Measurements from ENCODE around the gene NSD2. TPM values are rescaled to one million over a fixed set of nuclear protein-coding genes. Genes with fewer than 3 reads are reported as not detected.

Gene NSD2
- total and polyA plus RNA-seq, 5 donors from 2014 or later, result 5.9 to 95.8 (median 7.3) TPM

DNA sequence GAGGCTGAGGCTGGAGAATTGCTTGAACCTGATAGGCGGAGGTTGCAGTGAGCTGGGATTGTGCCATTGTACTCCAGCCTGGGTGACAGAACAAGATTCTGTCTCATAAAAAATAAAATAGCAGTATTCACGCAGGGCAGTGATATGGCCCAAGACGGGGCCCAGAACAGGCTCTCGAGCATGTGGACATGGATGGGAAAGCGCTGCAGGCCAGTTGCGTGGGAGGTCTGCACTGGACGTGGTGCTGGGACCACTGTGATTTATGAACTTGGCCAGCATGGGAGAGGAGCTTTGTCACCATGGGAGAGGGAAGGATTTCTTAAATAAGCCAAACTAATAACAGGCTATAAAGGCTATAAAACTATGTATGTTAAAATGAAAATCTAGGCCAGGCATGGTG is 51.6 kb downstream of the NSD2 start:
- Histone ChIP-seq H3K9me3 (ENCODE audit: control insufficient read depth in 2 of 2, low read length in 2 of 2) (no peaks in the 10 kb centered on the region), H3K36me3 (ENCODE audit: control insufficient read depth, insufficient read depth, low read length) (peaks cover 30% of the 10 kb centered on the region), H3K4me3 (ENCODE audit: low read depth, low read length) (no peak overlapping the region), H3K27me3 (ENCODE audit: control insufficient read depth, insufficient read depth, low read length) (no peaks in the 10 kb centered on the region), H3K27ac (ENCODE audit: insufficient read depth, low read length, poor library complexity, severe bottlenecking) (no peak overlapping the region), H3K4me1 (ENCODE audit: control insufficient read depth, insufficient read depth, low read length, poor library complexity, severe bottlenecking) (no peaks in the 10 kb centered on the region)
- H3K36me3 Mint-ChIP-seq, result peaks cover 22% of the 10 kb centered on the region
- peak overlapping the region in 1 of 3 donors; percentile 33 for H3K27ac Mint-ChIP-seq
- H3K4me1 Mint-ChIP-seq, result peaks cover 0 to 2% (median 0%) of the 10 kb centered on the region in 4 donors
- DNase-seq (no peak), ATAC-seq (ENCODE audit: low read depth in 2 of 2) (no peak)
- H3K4me3 Mint-ChIP-seq, result no peak overlapping the region
- no peaks in the 10 kb centered on the region for H3K9me3 Mint-ChIP-seq
- no peaks in the 10 kb centered on the region for H3K27me3 Mint-ChIP-seq

DNA sequence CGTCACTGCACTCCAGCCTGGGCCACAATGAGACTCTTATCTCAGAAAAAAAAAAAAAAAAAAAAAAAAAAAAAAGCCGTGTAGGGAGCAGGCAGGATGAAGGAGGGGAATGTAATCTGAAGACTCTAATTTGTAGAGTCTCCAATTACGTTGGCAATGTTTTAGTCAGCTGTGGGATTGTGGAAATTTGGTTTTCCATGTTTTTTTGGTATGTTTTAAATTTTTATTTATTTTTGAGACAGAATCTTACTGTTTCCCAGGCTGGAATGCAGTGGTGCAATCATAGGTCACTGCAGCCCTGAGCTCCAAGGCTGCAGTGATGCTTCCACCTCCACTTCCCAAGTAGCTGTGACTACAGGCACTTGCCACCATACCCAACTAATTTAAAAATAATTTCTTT is 56.5 kb downstream of the NSD2 start:
- no peaks in the 10 kb centered on the region for H3K27me3 Mint-ChIP-seq
- H3K36me3 Mint-ChIP-seq, result peaks cover 39% of the 10 kb centered on the region
- Histone ChIP-seq H3K27me3 (ENCODE audit: control insufficient read depth, insufficient read depth, low read length) (no peaks in the 10 kb centered on the region), H3K4me1 (ENCODE audit: control insufficient read depth, insufficient read depth, low read length, poor library complexity, severe bottlenecking) (no peaks in the 10 kb centered on the region), H3K9me3 (ENCODE audit: control insufficient read depth in 2 of 2, low read length in 2 of 2) (no peaks in the 10 kb centered on the region), H3K4me3 (ENCODE audit: low read depth, low read length) (no peak overlapping the region), H3K27ac (ENCODE audit: insufficient read depth, low read length, poor library complexity, severe bottlenecking) (no peak overlapping the region), H3K36me3 (ENCODE audit: control insufficient read depth, insufficient read depth, low read length) (peaks cover 34% of the 10 kb centered on the region)
- H3K9me3 Mint-ChIP-seq, result no peaks in the 10 kb centered on the region
- no peak for DNase-seq
- H3K4me3 Mint-ChIP-seq, result no peak overlapping the region
- no peak for ATAC-seq (ENCODE audit: low read depth in 2 of 2)
- no peak overlapping the region for H3K27ac Mint-ChIP-seq
- H3K4me1 Mint-ChIP-seq, result peaks cover 0 to 4% (median 0%) of the 10 kb centered on the region in 4 donors

DNA sequence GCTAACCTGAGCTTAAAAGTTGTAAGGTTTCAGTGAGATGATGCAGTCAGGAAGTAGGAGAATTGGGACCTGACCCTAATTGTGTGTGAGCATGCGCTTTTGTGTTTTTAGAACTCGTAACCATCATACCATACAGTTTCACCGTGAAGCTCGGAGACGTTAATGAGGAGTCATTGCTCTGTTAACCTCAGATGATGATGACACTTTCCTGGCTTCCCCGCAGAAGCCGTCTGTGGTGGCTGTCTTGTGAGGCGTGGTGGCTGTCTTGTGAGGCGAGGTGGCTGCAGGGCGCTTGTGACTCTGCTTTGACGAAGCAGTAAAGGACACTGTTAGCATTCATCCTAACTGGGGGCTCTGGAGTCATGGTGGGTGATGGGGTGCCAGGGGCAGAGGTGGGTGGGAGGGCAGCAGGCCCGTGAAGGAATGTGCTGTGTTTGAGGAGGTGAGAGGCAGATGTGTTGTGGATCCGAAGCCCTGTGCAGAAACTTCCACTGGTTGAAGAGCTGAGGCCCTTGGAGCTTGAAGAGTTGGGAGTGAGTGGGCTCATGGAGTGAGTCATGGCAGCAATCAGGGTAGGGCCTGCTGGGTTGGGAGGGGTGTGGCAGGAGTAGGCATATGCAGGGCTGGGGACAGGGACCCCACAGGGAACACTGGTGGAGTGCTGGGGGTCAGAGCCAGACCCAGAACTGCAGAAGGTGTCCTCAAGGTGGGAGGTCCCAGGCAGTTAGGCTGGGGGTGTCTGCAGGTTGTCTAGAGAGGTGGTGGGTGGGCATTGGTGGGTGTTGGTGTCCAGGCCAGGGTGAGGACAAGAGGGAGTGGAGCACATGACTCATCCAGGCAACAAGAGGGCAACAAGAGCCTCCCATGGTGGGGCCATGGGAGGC is 57.4 kb downstream of the NSD2 start:
- ATAC-seq (ENCODE audit: low read depth in 2 of 2) (no peak), DNase-seq (no peak)
- H3K4me1 Mint-ChIP-seq, result peaks cover 0 to 4% (median 0%) of the 10 kb centered on the region in 4 donors
- H3K36me3 Mint-ChIP-seq, result peaks cover 30% of the 10 kb centered on the region
- H3K4me3 ChIP-seq (ENCODE audit: low read depth, low read length), result no peak overlapping the region
- no peaks in the 10 kb centered on the region for H3K4me1 ChIP-seq (ENCODE audit: control insufficient read depth, insufficient read depth, low read length, poor library complexity, severe bottlenecking)
- no peak overlapping the region for H3K4me3 Mint-ChIP-seq
- no peaks in the 10 kb centered on the region for H3K27me3 Mint-ChIP-seq
- H3K9me3 ChIP-seq (ENCODE audit: control insufficient read depth in 2 of 2, low read length in 2 of 2), result no peaks in the 10 kb centered on the region
- peak overlapping the region in 1 of 3 donors; percentile 31 for H3K27ac Mint-ChIP-seq
- H3K27me3 ChIP-seq (ENCODE audit: control insufficient read depth, insufficient read depth, low read length), result no peaks in the 10 kb centered on the region
- H3K27ac ChIP-seq (ENCODE audit: insufficient read depth, low read length, poor library complexity, severe bottlenecking), result no peak overlapping the region
- H3K36me3 ChIP-seq (ENCODE audit: control insufficient read depth, insufficient read depth, low read length), result peaks cover 34% of the 10 kb centered on the region
- no peaks in the 10 kb centered on the region for H3K9me3 Mint-ChIP-seq

DNA sequence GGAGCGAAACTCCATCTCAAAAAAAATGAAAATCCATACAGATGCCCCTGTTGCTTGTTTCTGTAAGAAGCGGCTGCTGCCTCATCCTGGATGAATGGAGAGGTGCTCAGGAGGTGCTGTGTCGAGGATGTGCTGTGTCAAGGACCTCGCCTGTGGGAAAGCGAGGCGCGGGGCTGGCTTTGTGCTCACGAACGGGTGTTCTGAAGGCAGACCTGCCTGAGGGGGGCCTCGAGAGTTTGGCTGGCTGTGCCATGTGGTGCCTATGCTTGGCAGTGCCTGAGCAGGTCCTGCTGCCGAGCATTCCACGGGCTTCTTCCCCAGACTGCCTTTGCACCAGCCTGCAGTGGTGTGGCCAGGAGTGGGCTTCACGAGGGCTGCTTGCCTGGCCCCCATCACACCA is 61.5 kb downstream of the NSD2 start:
- no peak overlapping the region for H3K27ac ChIP-seq (ENCODE audit: insufficient read depth, low read length, poor library complexity, severe bottlenecking)

DNA sequence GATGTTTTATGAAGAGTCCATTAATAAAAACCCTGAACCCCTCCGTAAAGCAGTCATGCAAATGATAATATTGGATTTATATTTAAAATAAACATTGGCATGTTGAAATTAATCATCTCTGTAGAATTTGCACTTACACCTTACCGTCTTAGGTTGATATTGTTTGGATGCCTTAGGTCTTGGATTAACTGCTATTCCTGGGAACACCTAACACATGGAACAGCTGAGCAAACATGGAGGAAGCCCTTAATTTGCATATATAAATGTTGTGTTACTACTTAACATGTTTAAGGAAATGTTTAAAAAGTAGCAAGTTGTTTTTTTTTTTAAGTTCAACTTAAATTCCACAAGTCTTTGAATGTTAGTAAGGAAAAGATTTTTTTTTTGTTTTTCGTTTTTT is 62.5 kb downstream of the NSD2 start:
- H3K4me3 Mint-ChIP-seq, result no peak overlapping the region
- no peak for ATAC-seq (ENCODE audit: low read depth in 2 of 2)
- DNase-seq, result no peak
- H3K27me3 ChIP-seq (ENCODE audit: control insufficient read depth, insufficient read depth, low read length), result no peaks in the 10 kb centered on the region
- peaks cover 44% of the 10 kb centered on the region for H3K36me3 ChIP-seq (ENCODE audit: control insufficient read depth, insufficient read depth, low read length)
- no peaks in the 10 kb centered on the region for H3K4me1 ChIP-seq (ENCODE audit: control insufficient read depth, insufficient read depth, low read length, poor library complexity, severe bottlenecking)
- no peaks in the 10 kb centered on the region for H3K9me3 Mint-ChIP-seq
- no peak overlapping the region for H3K27ac ChIP-seq (ENCODE audit: insufficient read depth, low read length, poor library complexity, severe bottlenecking)
- no peaks in the 10 kb centered on the region for H3K27me3 Mint-ChIP-seq
- H3K9me3 ChIP-seq (ENCODE audit: control insufficient read depth in 2 of 2, low read length in 2 of 2), result no peaks in the 10 kb centered on the region
- H3K4me3 ChIP-seq (ENCODE audit: low read depth, low read length), result no peak overlapping the region
- peaks cover 27% of the 10 kb centered on the region for H3K36me3 Mint-ChIP-seq
- H3K4me1 Mint-ChIP-seq, result peaks cover 0 to 4% (median 0%) of the 10 kb centered on the region in 4 donors
- H3K27ac Mint-ChIP-seq, result no peak overlapping the region

More for the DNA sequence above, 61.5 kb downstream of the NSD2 start:
- no peaks in the 10 kb centered on the region for H3K9me3 ChIP-seq (ENCODE audit: control insufficient read depth in 2 of 2, low read length in 2 of 2)
- H3K27me3 Mint-ChIP-seq, result no peaks in the 10 kb centered on the region
- no peaks in the 10 kb centered on the region for H3K9me3 Mint-ChIP-seq
- H3K27ac Mint-ChIP-seq, result no peak overlapping the region
- no peak overlapping the region for H3K4me3 Mint-ChIP-seq
- DNase-seq (no peak), ATAC-seq (ENCODE audit: low read depth in 2 of 2) (no peak)
- peaks cover 30% of the 10 kb centered on the region for H3K36me3 Mint-ChIP-seq
- H3K4me1 ChIP-seq (ENCODE audit: control insufficient read depth, insufficient read depth, low read length, poor library complexity, severe bottlenecking), result no peaks in the 10 kb centered on the region
- H3K4me1 Mint-ChIP-seq, result peaks cover 0 to 4% (median 0%) of the 10 kb centered on the region in 4 donors
- H3K4me3 ChIP-seq (ENCODE audit: low read depth, low read length), result no peak overlapping the region
- H3K27me3 ChIP-seq (ENCODE audit: control insufficient read depth, insufficient read depth, low read length), result no peaks in the 10 kb centered on the region
- H3K36me3 ChIP-seq (ENCODE audit: control insufficient read depth, insufficient read depth, low read length), result peaks cover 43% of the 10 kb centered on the region

DNA sequence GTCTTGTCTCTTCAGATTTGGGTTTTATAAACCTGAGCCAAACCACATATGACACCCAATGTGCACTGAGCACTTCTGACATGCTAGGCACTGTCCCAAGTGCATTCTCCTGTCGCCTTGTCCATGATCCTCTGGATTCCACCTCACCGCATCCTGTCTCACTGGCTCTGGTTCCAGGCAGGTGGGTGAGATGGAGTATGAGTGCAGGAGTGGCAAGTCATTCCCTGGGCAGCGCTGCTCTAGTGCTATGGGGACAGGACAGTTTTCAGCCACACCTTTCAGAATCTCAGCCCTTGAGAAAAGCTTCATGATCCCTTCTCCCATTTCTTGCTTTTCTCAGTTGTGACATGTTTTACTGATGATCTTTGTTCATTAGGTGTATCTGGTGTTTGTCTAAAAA is 66.4 kb downstream of the NSD2 start:
- H3K4me3 ChIP-seq (ENCODE audit: low read depth, low read length), result no peak overlapping the region
- DNase-seq, result no peak
- Mint-ChIP-seq H3K4me3 (no peak overlapping the region), H3K4me1 (no peaks in the 10 kb centered on the region), H3K9me3 (no peaks in the 10 kb centered on the region), H3K27me3 (no peaks in the 10 kb centered on the region), H3K27ac (peak overlapping the region in 1 of 3 donors; percentile 3), H3K36me3 (peaks cover 23% of the 10 kb centered on the region)
- no peaks in the 10 kb centered on the region for H3K9me3 ChIP-seq (ENCODE audit: control insufficient read depth in 2 of 2, low read length in 2 of 2)
- no peaks in the 10 kb centered on the region for H3K4me1 ChIP-seq (ENCODE audit: control insufficient read depth, insufficient read depth, low read length, poor library complexity, severe bottlenecking)
- no peak overlapping the region for H3K27ac ChIP-seq (ENCODE audit: insufficient read depth, low read length, poor library complexity, severe bottlenecking)
- H3K36me3 ChIP-seq (ENCODE audit: control insufficient read depth, insufficient read depth, low read length), result peaks cover 55% of the 10 kb centered on the region
- no peak for ATAC-seq (ENCODE audit: low read depth in 2 of 2)
- no peaks in the 10 kb centered on the region for H3K27me3 ChIP-seq (ENCODE audit: control insufficient read depth, insufficient read depth, low read length)

DNA sequence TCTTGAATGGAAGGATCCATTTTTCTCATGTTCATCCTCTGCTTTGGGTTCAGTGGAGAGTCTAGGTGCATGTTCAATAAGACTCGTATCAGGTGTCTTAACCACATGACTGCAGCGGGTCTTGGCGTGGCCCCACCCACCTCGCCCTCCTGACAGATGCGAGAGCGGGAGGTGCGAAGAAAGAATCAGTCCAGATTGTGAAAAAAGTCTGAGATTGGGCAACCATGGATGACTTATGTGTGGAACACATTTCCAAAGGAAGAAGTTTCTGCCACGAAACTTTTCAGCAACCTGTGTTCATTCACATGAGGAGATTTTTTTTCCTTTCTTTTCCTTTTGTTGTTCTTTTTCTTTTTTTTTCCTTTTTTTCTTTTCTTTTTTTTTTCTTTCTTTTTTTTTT is 66.8 kb downstream of the NSD2 start:
- DNase-seq (no peak), ATAC-seq (ENCODE audit: low read depth in 2 of 2) (no peak)
- Mint-ChIP-seq H3K27me3 (no peaks in the 10 kb centered on the region), H3K9me3 (no peaks in the 10 kb centered on the region), H3K4me3 (no peak overlapping the region), H3K4me1 (no peaks in the 10 kb centered on the region), H3K27ac (peak overlapping the region in 1 of 3 donors; percentile 3), H3K36me3 (peaks cover 25% of the 10 kb centered on the region)
- peaks cover 56% of the 10 kb centered on the region for H3K36me3 ChIP-seq (ENCODE audit: control insufficient read depth, insufficient read depth, low read length)
- H3K27me3 ChIP-seq (ENCODE audit: control insufficient read depth, insufficient read depth, low read length), result no peaks in the 10 kb centered on the region
- H3K4me3 ChIP-seq (ENCODE audit: low read depth, low read length), result no peak overlapping the region
- H3K27ac ChIP-seq (ENCODE audit: insufficient read depth, low read length, poor library complexity, severe bottlenecking), result no peak overlapping the region
- H3K9me3 ChIP-seq (ENCODE audit: control insufficient read depth in 2 of 2, low read length in 2 of 2), result no peaks in the 10 kb centered on the region
- no peaks in the 10 kb centered on the region for H3K4me1 ChIP-seq (ENCODE audit: control insufficient read depth, insufficient read depth, low read length, poor library complexity, severe bottlenecking)

Measured in CD4-positive, CD25-positive, alpha-beta regulatory T cell (primary cell).